Measurements from ENCODE around the gene KCNMA1. TPM values are rescaled to one million over a fixed set of nuclear protein-coding genes. Genes with fewer than 3 reads are reported as not detected.

The KCNMA1 gene
- total RNA-seq, 8 experiments from 2014 or later: 4.3 to 81.4 (median 17.3) TPM

GRCh38 chr10:77457721-77458120, 179.9 kb downstream of the KCNMA1 start:
- H3K4me3 ChIP-seq: no peak overlapping the region
- no peak overlapping the region for H3K27ac ChIP-seq
- peaks cover 0 to 5% of the 10 kb centered on the region in 2 donors for H3K4me1 ChIP-seq (replicated peaks in 1 of 2)
- ATAC-seq (replicated peaks in 6 of 8): no peak
- WGBS, 10 experiments: 50 to 100% (median 82%) methylated on average over 1 to 7 of the region's 7 CpGs; no CpG with 5 or more reads in 2 of the 10 experiments
- in situ Hi-C loops (cut with MboI; ENCODE audit: low pct_unique_long_range_greater_than_20kb in 2 of 9, low sequenced_read_pairs in 9 of 9, unreplicated experiment in 9 of 9): no loop called here

- 86 to 100% methylated on average over 1 of the region's 1 CpG; no CpG with 5 or more reads in 8 of the 10 experiments for WGBS, 10 experiments
- H3K27ac ChIP-seq: no peak overlapping the region
These were observed 180.3 kb downstream of the KCNMA1 start for GRCh38 chr10:77457266-77457665.

GRCh38 chr10:77456414-77456813, 181.2 kb downstream of the KCNMA1 start:
- peaks cover 0 to 5% of the 10 kb centered on the region in 2 donors for H3K4me1 ChIP-seq (replicated peaks in 1 of 2)
- H3K4me3 ChIP-seq: no peak overlapping the region
- 20 to 84% (median 60%) methylated on average over 1 to 5 of the region's 5 CpGs; no CpG with 5 or more reads in 2 of the 10 experiments for WGBS, 10 experiments
- peak in 3 of 8 experiments; percentile 12 to 47 (median 47) for ATAC-seq (replicated peaks in 6 of 8)
- no peak overlapping the region for H3K27ac ChIP-seq
- in situ Hi-C loops (cut with MboI; ENCODE audit: low pct_unique_long_range_greater_than_20kb in 2 of 9, low sequenced_read_pairs in 9 of 9, unreplicated experiment in 9 of 9): no loop called here

More at GRCh38 chr10:77457266-77457665, 180.3 kb downstream of the KCNMA1 start:
- Histone ChIP-seq H3K4me1 (replicated peaks in 1 of 2) (peaks cover 0 to 5% of the 10 kb centered on the region in 2 donors), H3K4me3 (no peak overlapping the region)
- no peak for ATAC-seq (replicated peaks in 6 of 8)
- in situ Hi-C loops (cut with MboI; ENCODE audit: low pct_unique_long_range_greater_than_20kb in 2 of 9, low sequenced_read_pairs in 9 of 9, unreplicated experiment in 9 of 9): no loop called here

- in situ Hi-C loops (cut with MboI; ENCODE audit: low pct_unique_long_range_greater_than_20kb in 2 of 9, low sequenced_read_pairs in 9 of 9, unreplicated experiment in 9 of 9): no loop called here
- Histone ChIP-seq H3K4me1 (replicated peaks in 1 of 2) (peaks cover 0 to 5% of the 10 kb centered on the region in 2 donors), H3K27ac (no peak overlapping the region), H3K4me3 (no peak overlapping the region)
- 20 to 80% (median 50%) methylated on average over 1 to 2 of the region's 2 CpGs; no CpG with 5 or more reads in 1 of the 10 experiments for WGBS, 10 experiments
- peak in 4 of 8 experiments; percentile 19 to 56 (median 28) for ATAC-seq (replicated peaks in 6 of 8)
These were observed 182.0 kb downstream of the KCNMA1 start for GRCh38 chr10:77455561-77455960.

- 50 to 100% (median 68%) methylated on average over 1 to 3 of the region's 4 CpGs for WGBS, 10 experiments
- no peak for ATAC-seq (replicated peaks in 6 of 8)
- in situ Hi-C loops (cut with MboI; ENCODE audit: low pct_unique_long_range_greater_than_20kb in 2 of 9, low sequenced_read_pairs in 9 of 9, unreplicated experiment in 9 of 9): no loop called here
- H3K27ac ChIP-seq: no peak overlapping the region
- no peak overlapping the region for H3K4me3 ChIP-seq
- H3K4me1 ChIP-seq (replicated peaks in 1 of 2): peaks cover 0 to 5% of the 10 kb centered on the region in 2 donors
These were observed 184.6 kb downstream of the KCNMA1 start for GRCh38 chr10:77452952-77453564.

GRCh38 chr10:77451886-77452285, 185.7 kb downstream of the KCNMA1 start:
- WGBS, 10 experiments: 80 to 100% (median 87%) methylated on average over 1 to 2 of the region's 2 CpGs; no CpG with 5 or more reads in 6 of the 10 experiments
- ATAC-seq (replicated peaks in 6 of 8): no peak
- in situ Hi-C loops (cut with MboI; ENCODE audit: low pct_unique_long_range_greater_than_20kb in 2 of 9, low sequenced_read_pairs in 9 of 9, unreplicated experiment in 9 of 9): no loop called here

GRCh38 chr10:77448226-77448625, 189.4 kb downstream of the KCNMA1 start:
- H3K4me1 ChIP-seq (replicated peaks in 1 of 2): peaks cover 0 to 4% of the 10 kb centered on the region in 2 donors
- no peak overlapping the region for H3K4me3 ChIP-seq
- WGBS, 10 experiments: 61 to 100% (median 84%) methylated on average over 1 to 4 of the region's 5 CpGs; no CpG with 5 or more reads in 2 of the 10 experiments
- in situ Hi-C loops (cut with MboI; ENCODE audit: low pct_unique_long_range_greater_than_20kb in 2 of 9, low sequenced_read_pairs in 9 of 9, unreplicated experiment in 9 of 9): no loop called here
- no peak for ATAC-seq (replicated peaks in 6 of 8)
- H3K27ac ChIP-seq: no peak overlapping the region

More at GRCh38 chr10:77451886-77452285, 185.7 kb downstream of the KCNMA1 start:
- H3K4me1 ChIP-seq (replicated peaks in 1 of 2): peaks cover 0 to 5% of the 10 kb centered on the region in 2 donors
- H3K4me3 ChIP-seq: no peak overlapping the region
- no peak overlapping the region for H3K27ac ChIP-seq

- WGBS, 10 experiments: 58 to 100% (median 80%) methylated on average over 1 to 3 of the region's 4 CpGs; no CpG with 5 or more reads in 4 of the 10 experiments
- ATAC-seq (replicated peaks in 6 of 8): no peak
- no peak overlapping the region for H3K4me3 ChIP-seq
- in situ Hi-C loops (cut with MboI; ENCODE audit: low pct_unique_long_range_greater_than_20kb in 2 of 9, low sequenced_read_pairs in 9 of 9, unreplicated experiment in 9 of 9): no loop called here
- H3K4me1 ChIP-seq (replicated peaks in 1 of 2): peaks cover 3 to 4% of the 10 kb centered on the region in 2 donors
- no peak overlapping the region for H3K27ac ChIP-seq
These were observed 190.9 kb downstream of the KCNMA1 start for GRCh38 chr10:77446700-77447099.

- no peak for ATAC-seq (replicated peaks in 6 of 8)
- in situ Hi-C loops (cut with MboI; ENCODE audit: low pct_unique_long_range_greater_than_20kb in 2 of 9, low sequenced_read_pairs in 9 of 9, unreplicated experiment in 9 of 9): no loop called here
- Histone ChIP-seq H3K4me1 (replicated peaks in 1 of 2) (peaks cover 4 to 9% of the 10 kb centered on the region in 2 donors), H3K27ac (no peak overlapping the region), H3K4me3 (no peak overlapping the region)
- 75 to 96% (median 91%) methylated on average over 1 to 6 of the region's 7 CpGs; no CpG with 5 or more reads in 3 of the 10 experiments for WGBS, 10 experiments
These were observed 192.1 kb downstream of the KCNMA1 start for GRCh38 chr10:77445547-77445946.

- H3K4me1 ChIP-seq (replicated peaks in 1 of 2): peaks cover 4 to 9% of the 10 kb centered on the region in 2 donors
- 0 to 100% (median 77%) methylated on average over 1 to 2 of the region's 2 CpGs; no CpG with 5 or more reads in 2 of the 10 experiments for WGBS, 10 experiments
- H3K4me3 ChIP-seq: no peak overlapping the region
- in situ Hi-C loops (cut with MboI; ENCODE audit: low pct_unique_long_range_greater_than_20kb in 2 of 9, low sequenced_read_pairs in 9 of 9, unreplicated experiment in 9 of 9): no loop called here
- ATAC-seq (replicated peaks in 6 of 8): no peak
- H3K27ac ChIP-seq: no peak overlapping the region
These were observed 193.6 kb downstream of the KCNMA1 start for GRCh38 chr10:77444041-77444440.

GRCh38 chr10:77442699-77443189, 194.9 kb downstream of the KCNMA1 start:
- no peak overlapping the region for H3K27ac ChIP-seq
- in situ Hi-C loops (cut with MboI; ENCODE audit: low pct_unique_long_range_greater_than_20kb in 2 of 9, low sequenced_read_pairs in 9 of 9, unreplicated experiment in 9 of 9): no loop called here
- WGBS, 10 experiments: 17 to 100% (median 77%) methylated on average over 1 to 4 of the region's 6 CpGs; no CpG with 5 or more reads in 4 of the 10 experiments

GRCh38 chr10:77441353-77442166, 196.0 kb downstream of the KCNMA1 start:
- ATAC-seq (replicated peaks in 6 of 8): peak in 5 of 8 experiments; percentile 29 to 75 (median 51)
- Histone ChIP-seq H3K27ac (no peak overlapping the region), H3K4me3 (no peak overlapping the region), H3K4me1 (replicated peaks in 1 of 2) (peaks cover 4 to 9% of the 10 kb centered on the region in 2 donors)
- WGBS, 10 experiments: 60 to 100% (median 80%) methylated on average over 1 to 7 of the region's 8 CpGs; no CpG with 5 or more reads in 1 of the 10 experiments
- in situ Hi-C loops (cut with MboI; ENCODE audit: low pct_unique_long_range_greater_than_20kb in 2 of 9, low sequenced_read_pairs in 9 of 9, unreplicated experiment in 9 of 9): no loop called here

More at GRCh38 chr10:77442699-77443189, 194.9 kb downstream of the KCNMA1 start:
- peak in 1 of 8 experiments; percentile 34 for ATAC-seq (replicated peaks in 6 of 8)
- no peak overlapping the region for H3K4me3 ChIP-seq
- peaks cover 4 to 9% of the 10 kb centered on the region in 2 donors for H3K4me1 ChIP-seq (replicated peaks in 1 of 2)
